NCI-H524 treated with DMSO at 0.1 percent for 48 hours (cell line): ENCODE results near the gene INHA.

Source experiments
- DNase-seq: peaks from one replicate; lab custom pipeline; 2025; lab: John Stamatoyannopoulos, UW

INHA gene

GRCh38 chr2:219572237-219573001 is at the start of gene INHA:
INHA (plus strand) TSS chr2:219572310; CDS start chr2:219572375, 65 bp downstream.
- no peak for DNase-seq

GRCh38 chr2:219523031-219523671 is 49.0 kb upstream of the INHA start:
- no peak for DNase-seq

GRCh38 chr2:219524817-219525216 is 47.3 kb upstream of the INHA start:
- DNase-seq = no peak

- no peak for DNase-seq
Observed at GRCh38 chr2:219525533-219526232, 46.4 kb upstream of the INHA start.

- DNase-seq = no peak
Observed at GRCh38 chr2:219526320-219527075, 45.6 kb upstream of the INHA start.

GRCh38 chr2:219527076-219527394 is 45.1 kb upstream of the INHA start:
- no peak for DNase-seq

- DNase-seq = no peak
Observed at GRCh38 chr2:219527472-219527871, 44.6 kb upstream of the INHA start.

GRCh38 chr2:219530048-219530963 is 41.8 kb upstream of the INHA start:
- peak; percentile 19 for DNase-seq

GRCh38 chr2:219531639-219532377 is 40.3 kb upstream of the INHA start:
- no peak for DNase-seq

- DNase-seq = no peak
Observed at GRCh38 chr2:219532378-219532649, 39.8 kb upstream of the INHA start.

GRCh38 chr2:219533930-219534661 is 38.0 kb upstream of the INHA start:
- DNase-seq = no peak

- no peak for DNase-seq
Observed at GRCh38 chr2:219536425-219536824, 35.7 kb upstream of the INHA start.

GRCh38 chr2:219536967-219537366 is 35.1 kb upstream of the INHA start:
- no peak for DNase-seq

- no peak for DNase-seq
Observed at GRCh38 chr2:219537657-219538488, 34.2 kb upstream of the INHA start.

GRCh38 chr2:219538504-219538951 is 33.6 kb upstream of the INHA start:
- no peak for DNase-seq

- DNase-seq = no peak
Observed at GRCh38 chr2:219538956-219539788, 32.9 kb upstream of the INHA start.

- DNase-seq = no peak
Observed at GRCh38 chr2:219539926-219540678, 32.0 kb upstream of the INHA start.
